ENCODE data around the gene ADGRL4.

- TF ChIP-seq CTCF (IDR thresholded peaks at IDR 0.05) (no peak), POLR2A (IDR thresholded peaks at IDR 0.05) (no peak)
Observed at GRCh38 chr1:79004916-79005315, 1.6 kb downstream of the ADGRL4 start.

All from thyroid gland (tissue), 4 donors.